Body of pancreas (tissue), 4 donors: ENCODE measurements around the gene AREG. TPM values are rescaled to one million over a fixed set of nuclear protein-coding genes. Genes with fewer than 3 reads are reported as not detected.

ENCODE experiments used
- ATAC-seq: fragments of 150-250 bp; one replicate; pipeline ENCODE4 v1.9.1; 2016
- DNase-seq, 4 donors: peaks; one replicate each; pipeline ENCODE4 v3.0.0-alpha.2; 2019
- H3K27ac ChIP-seq, 4 donors: fragments of 200-600 bp; sonication (generic); 1 replicate in 3 of 4; 2 replicates in 1 of 4; pipeline versions ENCODE4 v1.5.1 to v1.6.1; 2016 to 2019; ENCODE audit warnings: mild to moderate bottlenecking in 1 of 4, mixed read lengths in 1 of 4, moderate library complexity in 1 of 4
- H3K27me3 ChIP-seq, 2 donors: fragments of 200-600 bp; sonication (generic); one replicate each; pipeline ENCODE4 v1.6.0; 2016; ENCODE audit warnings: mild to moderate bottlenecking in 1 of 2
- H3K36me3 ChIP-seq, 2 donors: fragments of 200-600 bp; sonication (generic); replicated peaks in 1 of 2; 2 replicates each; pipeline ENCODE4 v1.5.1; 2016; ENCODE audit warnings: low read depth in 2 of 2; ENCODE audit not compliant: insufficient read depth in 1 of 2
- H3K4me1 ChIP-seq: fragments of 200-600 bp; sonication (generic); one replicate; pipeline ENCODE4 v1.6.0; 2016
- H3K4me3 ChIP-seq, 2 donors: fragments of 200-600 bp; sonication (generic); 1 replicate in 1 of 2; 2 replicates in 1 of 2; pipeline ENCODE4 v1.5.1; 2016 to 2019
- H3K9me3 ChIP-seq, 3 donors: fragments of 200-600 bp; sonication (generic); 1 replicate in 2 of 3; 2 replicates in 1 of 3; pipeline ENCODE4 v1.5.1; 2016
- CTCF ChIP-seq, 7 experiments: fragments of 450-650 bp in 4 of 7; fragments of 200-600 bp in 3 of 7; sonication (generic) in 3 of 7; IDR thresholded peaks; one replicate each; pipeline ENCODE4 v1.5.1; 2016 to 2019; ENCODE audit warnings: antibody characterized with exemption in 7 of 7
- POLR2A ChIP-seq, 3 donors: fragments of 450-650 bp; IDR thresholded peaks; one replicate each; pipeline ENCODE4 v1.6.1; 2016; ENCODE audit warnings: antibody characterized with exemption in 3 of 3, mild to moderate bottlenecking in 2 of 3
- WGBS, 2 donors: methylation state at CpG; one replicate each; pipeline ENCODE4 v1.1.5; 2017; 5-methylcytosine and 5-hydroxymethylcytosine counted together
- intact Hi-C: fragments of 100-400 bp; cut with DNase I; formaldehyde crosslinking; loops from one replicate; pipeline ENCODE4 v1.15.1; 2023
- total RNA-seq, 2 donors: library from RNA; depleted of rRNA; stranded (reverse); fragments of >200 nt; gene quantifications; one replicate each; pipeline ENCODE4 v1.1.0, GENCODE V29; 2016

AREG gene
- total RNA-seq, 2 donors from 2014 or later = 4.9 to 5.6 TPM

DNA sequence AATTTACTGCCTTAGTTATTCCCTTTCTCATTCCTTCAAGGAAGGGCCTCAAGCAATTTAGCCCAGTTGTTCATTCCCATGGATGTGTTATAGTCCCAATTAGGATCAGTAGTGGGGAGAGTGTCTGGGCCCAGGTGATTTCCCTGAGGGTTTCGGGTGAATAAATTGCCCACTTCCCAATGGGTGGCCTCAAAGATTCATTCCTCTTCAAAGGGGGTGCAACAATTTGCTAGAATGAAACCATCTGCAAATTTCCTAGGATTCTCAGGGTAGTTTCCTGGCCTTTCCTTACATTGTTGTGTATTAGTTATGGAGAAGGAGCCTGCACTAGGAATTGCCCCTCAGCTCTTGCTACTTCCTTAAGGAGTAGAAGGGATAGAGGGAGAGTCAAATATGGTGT is 6.3 kb upstream of the AREG start:
- 88 to 95% methylated on average over 1 of the region's 1 CpG for WGBS, 2 donors
- no peaks in the 10 kb centered on the region for H3K9me3 ChIP-seq
- no peaks in the 10 kb centered on the region for H3K36me3 ChIP-seq
- no peaks in the 10 kb centered on the region for H3K27me3 ChIP-seq
- ATAC-seq = no peak
- no peak overlapping the region for H3K4me3 ChIP-seq
- intact Hi-C loops = no loop called here
- TF ChIP-seq POLR2A (IDR thresholded peaks at IDR 0.05) (no peak), CTCF (IDR thresholded peaks at IDR 0.05) (no peak)
- DNase-seq = no peak
- H3K4me1 ChIP-seq = no peaks in the 10 kb centered on the region
- no peak overlapping the region for H3K27ac ChIP-seq

GRCh38 chr4:74439952-74440351 is 5.0 kb upstream of the AREG start:
- Histone ChIP-seq H3K4me3 (no peak overlapping the region), H3K4me1 (peaks cover 3% of the 10 kb centered on the region), H3K36me3 (no peaks in the 10 kb centered on the region), H3K9me3 (no peaks in the 10 kb centered on the region), H3K27me3 (no peaks in the 10 kb centered on the region), H3K27ac (no peak overlapping the region)
- TF ChIP-seq POLR2A (IDR thresholded peaks at IDR 0.05) (no peak), CTCF (IDR thresholded peaks at IDR 0.05) (no peak)
- intact Hi-C loops = no loop called here
- ATAC-seq (no peak), DNase-seq (no peak)
- 88 to 93% methylated on average over 7 of the region's 7 CpGs for WGBS, 2 donors

- no peak for DNase-seq
- Histone ChIP-seq H3K4me3 (no peak overlapping the region), H3K36me3 (no peaks in the 10 kb centered on the region), H3K4me1 (peaks cover 3% of the 10 kb centered on the region), H3K27ac (no peak overlapping the region), H3K9me3 (no peaks in the 10 kb centered on the region), H3K27me3 (no peaks in the 10 kb centered on the region)
- no peak for ATAC-seq
- 94 to 96% methylated on average over 4 of the region's 4 CpGs for WGBS, 2 donors
- TF ChIP-seq POLR2A (IDR thresholded peaks at IDR 0.05) (no peak), CTCF (IDR thresholded peaks at IDR 0.05) (no peak)
- intact Hi-C loops = no loop called here
These were observed 4.6 kb upstream of the AREG start for GRCh38 chr4:74440356-74440755.

DNA sequence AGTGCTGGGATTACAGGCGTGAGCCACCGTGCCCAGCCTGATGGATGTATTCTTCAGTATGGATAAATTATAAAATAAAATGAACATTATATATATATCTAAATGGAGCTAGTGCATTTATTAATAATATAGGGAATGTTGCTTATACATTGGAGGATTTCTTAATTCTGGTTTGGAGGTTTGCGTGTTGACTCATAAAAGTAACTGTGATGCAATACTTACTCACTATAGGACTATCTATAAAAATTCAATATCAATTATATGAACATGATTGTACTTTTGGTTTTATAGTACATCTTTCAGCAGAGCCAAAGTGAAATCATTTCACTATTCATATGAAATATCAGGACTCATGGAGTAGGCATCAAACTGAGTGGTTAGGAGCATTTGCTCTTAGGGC is 3.2 kb upstream of the AREG start:
- no peaks in the 10 kb centered on the region for H3K27me3 ChIP-seq
- H3K27ac ChIP-seq = no peak overlapping the region
- H3K9me3 ChIP-seq = no peaks in the 10 kb centered on the region
- H3K36me3 ChIP-seq = no peaks in the 10 kb centered on the region
- 90 to 96% methylated on average over 3 of the region's 3 CpGs for WGBS, 2 donors
- TF ChIP-seq POLR2A (IDR thresholded peaks at IDR 0.05) (no peak), CTCF (IDR thresholded peaks at IDR 0.05) (no peak)
- intact Hi-C loops = no loop called here
- H3K4me1 ChIP-seq = peaks cover 7% of the 10 kb centered on the region
- H3K4me3 ChIP-seq = no peak overlapping the region
- DNase-seq (no peak), ATAC-seq (no peak)

- intact Hi-C loops = no loop called here
- Histone ChIP-seq H3K27ac (no peak overlapping the region), H3K4me3 (no peak overlapping the region)
These were observed 1.4 kb downstream of the AREG start for GRCh38 chr4:74446193-74446868.

More at GRCh38 chr4:74446193-74446868, 1.4 kb downstream of the AREG start:
- WGBS, 2 donors = 86 to 91% methylated on average over 8 of the region's 8 CpGs
- no peak for ATAC-seq
- TF ChIP-seq CTCF (IDR thresholded peaks at IDR 0.05) = no peak
- TF ChIP-seq POLR2A (IDR thresholded peaks at IDR 0.05) = no peak
- Histone ChIP-seq H3K36me3 (no peaks in the 10 kb centered on the region), H3K4me1 (peaks cover 7% of the 10 kb centered on the region), H3K9me3 (no peaks in the 10 kb centered on the region), H3K27me3 (peaks cover 0 to 8% of the 10 kb centered on the region in 2 donors)
- no peak for DNase-seq
